WERI-Rb-1 (cell line): ENCODE data around the gene CD69.

Experiments
- DNase-seq: peaks from one replicate; pipeline ENCODE4 v3.0.0-alpha.2; 2020
- H3K27ac ChIP-seq: fragments of 250-450 bp; sonication (Bioruptor Pico); 2 replicates; pipeline ENCODE4 v1.5.1; 2020; ENCODE audit warnings: mild to moderate bottlenecking, moderate library complexity
- H3K27me3 ChIP-seq: fragments of 250-450 bp; sonication (Bioruptor Pico); 2 replicates; pipeline ENCODE4 v1.5.1; 2021; ENCODE audit warnings: mild to moderate bottlenecking, low read depth, moderate library complexity; ENCODE audit not compliant: insufficient read depth, severe bottlenecking
- H3K36me3 ChIP-seq: fragments of 250-450 bp; sonication (Bioruptor Pico); 2 replicates; pipeline ENCODE4 v1.5.1; 2020; ENCODE audit warnings: mild to moderate bottlenecking, moderate library complexity
- H3K4me3 ChIP-seq: 2 replicates; pipeline ENCODE4 v1.5.1; 2011; ENCODE audit warnings: low read depth, mild to moderate bottlenecking, control low read depth, low read length
- H3K9me3 ChIP-seq: fragments of 250-450 bp; sonication (Bioruptor Pico); 2 replicates; pipeline ENCODE4 v1.5.1; 2021; ENCODE audit warnings: mild to moderate bottlenecking, moderate library complexity; ENCODE audit not compliant: severe bottlenecking
- TF ChIP-seq, protein P1 (sequence below): IDR thresholded peaks from 2 replicates; pipeline ENCODE4 v1.5.1; 2011; ENCODE audit warnings: low read depth, mild to moderate bottlenecking, control low read depth, inconsistent platforms, low read length

Gene CD69

DNA sequence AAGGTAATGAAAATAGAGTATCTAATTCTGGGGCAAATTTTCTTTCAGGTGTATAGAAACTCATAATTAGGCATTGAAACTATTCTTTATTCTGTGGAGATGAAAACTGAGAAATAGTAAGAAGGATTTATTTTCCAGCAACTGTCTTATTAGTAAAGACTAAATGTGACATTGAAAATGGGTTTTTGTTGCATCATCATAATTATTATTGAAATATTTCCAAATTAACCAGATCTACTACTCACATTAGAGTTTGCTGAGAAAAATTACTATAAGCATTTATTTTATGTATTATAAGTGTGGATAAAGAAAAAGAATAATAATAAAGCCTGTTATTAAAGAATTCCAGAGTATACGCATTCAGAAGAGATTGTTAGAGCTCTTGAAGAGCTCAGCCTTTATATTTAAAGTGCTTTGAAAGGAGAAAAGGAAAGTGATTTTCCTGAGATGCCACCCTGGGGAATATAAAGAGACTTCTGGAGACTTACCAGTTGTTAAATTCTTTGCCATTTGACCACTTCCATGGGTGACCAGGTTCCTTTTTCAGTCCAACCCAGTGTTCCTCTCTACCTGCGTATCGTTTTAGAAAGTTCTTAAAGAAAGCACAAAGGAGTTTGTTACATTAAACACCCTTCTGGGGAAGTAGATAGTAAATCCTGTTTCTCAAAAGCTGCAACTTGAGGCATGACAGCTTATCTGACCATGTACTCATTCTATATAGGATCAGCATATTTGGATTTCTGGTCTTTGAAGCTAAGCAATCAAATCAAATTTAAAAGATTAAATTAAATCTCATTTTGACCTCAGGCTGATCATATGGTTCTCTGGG lies 6.4 kb downstream of the CD69 start:
- no peak overlapping the region for H3K4me3 ChIP-seq
- no peak overlapping the region for H3K27ac ChIP-seq
- H3K27me3 ChIP-seq = no peaks in the 10 kb centered on the region
- TF ChIP-seq, protein P1, sequence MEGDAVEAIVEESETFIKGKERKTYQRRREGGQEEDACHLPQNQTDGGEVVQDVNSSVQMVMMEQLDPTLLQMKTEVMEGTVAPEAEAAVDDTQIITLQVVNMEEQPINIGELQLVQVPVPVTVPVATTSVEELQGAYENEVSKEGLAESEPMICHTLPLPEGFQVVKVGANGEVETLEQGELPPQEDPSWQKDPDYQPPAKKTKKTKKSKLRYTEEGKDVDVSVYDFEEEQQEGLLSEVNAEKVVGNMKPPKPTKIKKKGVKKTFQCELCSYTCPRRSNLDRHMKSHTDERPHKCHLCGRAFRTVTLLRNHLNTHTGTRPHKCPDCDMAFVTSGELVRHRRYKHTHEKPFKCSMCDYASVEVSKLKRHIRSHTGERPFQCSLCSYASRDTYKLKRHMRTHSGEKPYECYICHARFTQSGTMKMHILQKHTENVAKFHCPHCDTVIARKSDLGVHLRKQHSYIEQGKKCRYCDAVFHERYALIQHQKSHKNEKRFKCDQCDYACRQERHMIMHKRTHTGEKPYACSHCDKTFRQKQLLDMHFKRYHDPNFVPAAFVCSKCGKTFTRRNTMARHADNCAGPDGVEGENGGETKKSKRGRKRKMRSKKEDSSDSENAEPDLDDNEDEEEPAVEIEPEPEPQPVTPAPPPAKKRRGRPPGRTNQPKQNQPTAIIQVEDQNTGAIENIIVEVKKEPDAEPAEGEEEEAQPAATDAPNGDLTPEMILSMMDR = no peak
- no peak for DNase-seq
- H3K36me3 ChIP-seq = no peaks in the 10 kb centered on the region
- no peaks in the 10 kb centered on the region for H3K9me3 ChIP-seq

DNA sequence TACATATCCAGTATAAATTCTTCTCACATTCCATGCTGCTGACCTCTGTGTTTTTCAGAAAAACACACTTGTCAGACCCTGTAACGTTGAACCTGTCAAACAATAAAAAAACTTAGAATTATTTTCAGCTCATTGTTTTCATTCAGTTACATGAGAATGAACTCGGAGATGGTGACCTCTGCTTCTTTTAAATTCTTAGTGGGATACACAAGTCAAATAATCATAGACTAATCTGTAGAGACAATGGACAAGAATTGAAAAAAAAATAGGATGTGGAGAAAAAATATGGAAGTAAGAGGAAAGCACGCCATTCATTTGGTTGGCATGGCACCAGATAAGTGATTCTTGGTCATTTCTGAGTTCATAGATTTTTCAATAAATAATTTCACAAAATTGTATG lies 7.2 kb downstream of the CD69 start:
- TF ChIP-seq, protein P1 = no peak
- Histone ChIP-seq H3K27ac (no peak overlapping the region), H3K27me3 (no peaks in the 10 kb centered on the region), H3K36me3 (no peaks in the 10 kb centered on the region), H3K9me3 (no peaks in the 10 kb centered on the region), H3K4me3 (no peak overlapping the region)
- DNase-seq = no peak

DNA sequence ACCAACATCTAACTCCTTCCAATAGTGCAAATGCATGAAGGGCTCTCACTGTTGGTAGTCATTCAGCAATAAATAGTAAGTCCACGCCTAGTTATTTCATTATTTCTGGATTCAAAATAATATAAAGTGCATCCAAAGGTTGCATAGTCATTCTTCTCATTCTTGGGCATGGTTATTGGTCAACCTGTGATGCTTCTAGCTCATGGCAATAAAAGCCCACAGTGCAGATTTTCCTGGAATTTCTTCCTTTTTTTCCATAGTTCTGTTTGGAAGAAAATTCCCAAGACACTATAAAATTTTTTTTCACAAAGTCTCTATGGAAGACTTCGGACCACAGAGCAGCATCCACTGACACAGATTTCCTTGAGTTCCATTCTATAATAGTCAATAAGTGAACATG lies 7.6 kb downstream of the CD69 start:
- Histone ChIP-seq H3K27ac (no peak overlapping the region), H3K4me3 (no peak overlapping the region), H3K36me3 (no peaks in the 10 kb centered on the region), H3K9me3 (no peaks in the 10 kb centered on the region), H3K27me3 (no peaks in the 10 kb centered on the region)
- TF ChIP-seq, protein P1 = no peak
- DNase-seq = no peak

DNA sequence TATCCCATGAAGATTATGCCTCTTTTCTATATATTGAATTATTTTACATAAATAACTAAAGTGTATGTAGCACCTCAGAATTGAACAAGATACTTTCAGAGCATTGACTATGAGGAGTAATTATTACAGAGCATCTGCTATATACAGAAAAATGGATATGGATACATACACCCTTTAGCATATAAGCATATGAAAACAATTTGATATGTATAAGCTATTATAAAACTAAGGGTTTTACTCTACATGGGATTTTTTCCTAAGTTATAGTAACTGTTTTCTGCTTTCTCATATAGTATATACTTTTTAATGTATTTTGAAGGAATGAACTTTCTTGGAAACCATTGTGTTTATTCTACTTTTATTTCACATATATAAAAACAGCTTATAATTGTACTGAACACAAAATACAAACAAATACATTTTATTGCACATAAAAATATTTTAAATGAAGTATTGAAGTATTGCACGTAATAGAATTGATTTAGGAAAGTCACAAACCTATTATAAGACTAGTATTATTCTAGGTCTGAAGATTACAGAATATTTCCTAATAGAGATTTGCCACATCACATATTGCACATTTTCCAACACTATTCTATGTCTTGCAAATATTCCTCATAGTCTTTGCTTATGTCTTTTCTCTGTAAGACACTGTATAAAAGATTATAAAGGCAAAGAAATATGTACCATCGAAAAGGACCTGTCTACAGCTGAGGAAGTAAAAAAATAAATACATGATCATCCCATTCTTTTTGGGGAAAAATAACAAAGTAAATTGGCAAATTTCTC lies 8.4 kb downstream of the CD69 start:
- Histone ChIP-seq H3K9me3 (no peaks in the 10 kb centered on the region), H3K27ac (no peak overlapping the region), H3K4me3 (no peak overlapping the region), H3K36me3 (no peaks in the 10 kb centered on the region), H3K27me3 (no peaks in the 10 kb centered on the region)
- DNase-seq = no peak
- TF ChIP-seq, protein P1 = no peak

DNA sequence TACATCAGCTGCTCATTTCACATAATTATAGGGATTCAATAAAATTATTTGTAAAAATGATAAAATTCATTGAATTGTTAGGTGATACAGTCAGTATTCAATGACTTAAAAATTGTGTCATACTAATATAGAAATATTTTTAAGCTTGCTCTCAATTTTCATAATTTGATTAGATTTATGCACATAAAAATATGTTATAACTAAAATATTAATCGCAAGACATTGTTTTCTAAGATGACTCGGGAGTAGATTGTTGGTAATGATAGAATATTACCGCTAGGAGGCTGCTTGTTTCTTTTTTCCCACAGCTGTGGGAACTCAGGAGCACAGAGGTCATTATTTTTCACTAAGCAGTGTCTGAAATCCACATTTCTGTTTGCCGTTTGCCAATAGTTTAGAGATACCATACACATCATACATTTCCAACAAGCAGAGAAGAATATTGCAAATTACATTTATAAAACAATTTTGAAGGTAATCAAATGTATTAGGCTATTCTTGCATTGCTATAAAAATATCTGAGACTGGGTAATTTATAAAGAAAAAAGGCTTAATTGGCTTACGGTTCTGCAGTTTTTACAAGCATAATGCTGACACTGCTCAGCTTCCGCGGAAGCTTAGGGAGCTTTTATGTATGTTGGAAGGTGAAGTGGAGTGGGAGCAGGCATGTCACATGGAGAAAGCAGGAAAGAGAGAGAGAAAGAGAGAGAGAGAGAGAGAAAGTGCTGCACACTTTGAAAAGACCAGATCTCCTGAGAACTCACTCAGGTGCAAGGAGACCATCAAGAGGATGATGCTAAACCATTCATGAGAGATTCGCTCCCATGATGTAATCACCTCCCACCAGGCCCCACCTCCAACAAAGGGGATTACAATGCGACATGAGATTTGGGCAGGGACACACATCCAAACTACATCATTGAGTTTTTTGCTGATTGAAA lies 9.2 kb downstream of the CD69 start:
- TF ChIP-seq, protein P1 = no peak
- peak overlapping the region; percentile 10; the same call in 1 of the 2 replicates for H3K4me3 ChIP-seq
- H3K27ac ChIP-seq = no peak overlapping the region
- DNase-seq = no peak
- no peaks in the 10 kb centered on the region for H3K36me3 ChIP-seq
- no peaks in the 10 kb centered on the region for H3K27me3 ChIP-seq
- no peaks in the 10 kb centered on the region for H3K9me3 ChIP-seq
